Measurements from ENCODE around the gene GDE1. TPM values are rescaled to one million over a fixed set of nuclear protein-coding genes. Genes with fewer than 3 reads are reported as not detected.

GDE1 gene
- total RNA-seq, 1 donor from 2014 or later: 31.2 TPM

- Histone ChIP-seq H3K9me3 (no peaks in the 10 kb centered on the region), H3K27ac (no peak overlapping the region), H3K36me3 (peaks cover 0 to 30% of the 10 kb centered on the region in 2 donors), H3K27me3 (no peaks in the 10 kb centered on the region), H3K4me1 (peaks cover 43% of the 10 kb centered on the region), H3K4me3 (no peak overlapping the region)
- DNase-seq (ENCODE audit: extremely low spot score in 2 of 2): no peak
- intact Hi-C loops (cut with DNase I): no loop called here
- TF ChIP-seq POLR2AphosphoS5 (IDR thresholded peaks at IDR 0.05; ENCODE audit: insufficient read depth in 1 of 2, low read depth in 1 of 2): no peak
- TF ChIP-seq CTCF (IDR thresholded peaks at IDR 0.05): no peak
- TF ChIP-seq POLR2A (IDR thresholded peaks at IDR 0.05): no peak
Observed at GRCh38 chr16:19518388-19518787, 3.5 kb downstream of the GDE1 start.

GRCh38 chr16:19517424-19518089 lies 4.3 kb downstream of the GDE1 start:
- no peak for DNase-seq (ENCODE audit: extremely low spot score in 2 of 2)
- Histone ChIP-seq H3K4me3 (no peak overlapping the region), H3K4me1 (peaks cover 36% of the 10 kb centered on the region), H3K36me3 (peaks cover 0 to 30% of the 10 kb centered on the region in 2 donors), H3K27me3 (no peaks in the 10 kb centered on the region), H3K27ac (no peak overlapping the region), H3K9me3 (no peaks in the 10 kb centered on the region)
- peak in 1 of 2 donors; percentile 49 for TF ChIP-seq POLR2AphosphoS5 (IDR thresholded peaks at IDR 0.05; ENCODE audit: insufficient read depth in 1 of 2, low read depth in 1 of 2)
- TF ChIP-seq CTCF (IDR thresholded peaks at IDR 0.05): no peak
- TF ChIP-seq POLR2A (IDR thresholded peaks at IDR 0.05): no peak
- intact Hi-C loops (cut with DNase I): no loop called here

GRCh38 chr16:19515757-19516156 lies 6.1 kb downstream of the GDE1 start:
- no peak overlapping the region for H3K27ac ChIP-seq
- H3K4me1 ChIP-seq: peaks cover 24% of the 10 kb centered on the region
- no peaks in the 10 kb centered on the region for H3K9me3 ChIP-seq
- H3K36me3 ChIP-seq: peaks cover 0 to 30% of the 10 kb centered on the region in 2 donors
- no peak for DNase-seq (ENCODE audit: extremely low spot score in 2 of 2)
- intact Hi-C loops (cut with DNase I): no loop called here
- TF ChIP-seq CTCF (IDR thresholded peaks at IDR 0.05) (no peak), POLR2AphosphoS5 (IDR thresholded peaks at IDR 0.05; ENCODE audit: insufficient read depth in 1 of 2, low read depth in 1 of 2) (no peak), POLR2A (IDR thresholded peaks at IDR 0.05) (no peak)
- no peak overlapping the region for H3K4me3 ChIP-seq
- H3K27me3 ChIP-seq: no peaks in the 10 kb centered on the region

GRCh38 chr16:19513377-19514053 lies 8.4 kb downstream of the GDE1 start:
- no peak for DNase-seq (ENCODE audit: extremely low spot score in 2 of 2)
- no peaks in the 10 kb centered on the region for H3K27me3 ChIP-seq
- TF ChIP-seq CTCF (IDR thresholded peaks at IDR 0.05): no peak
- TF ChIP-seq POLR2A (IDR thresholded peaks at IDR 0.05): no peak
- TF ChIP-seq POLR2AphosphoS5 (IDR thresholded peaks at IDR 0.05; ENCODE audit: insufficient read depth in 1 of 2, low read depth in 1 of 2): no peak
- H3K36me3 ChIP-seq: peaks cover 0 to 41% of the 10 kb centered on the region in 2 donors
- intact Hi-C loops (cut with DNase I): no loop called here
- no peaks in the 10 kb centered on the region for H3K9me3 ChIP-seq
- no peak overlapping the region for H3K4me3 ChIP-seq
- peaks cover 10% of the 10 kb centered on the region for H3K4me1 ChIP-seq
- H3K27ac ChIP-seq: no peak overlapping the region

- Histone ChIP-seq H3K27ac (no peak overlapping the region), H3K4me1 (no peaks in the 10 kb centered on the region), H3K9me3 (no peaks in the 10 kb centered on the region), H3K4me3 (no peak overlapping the region), H3K27me3 (no peaks in the 10 kb centered on the region), H3K36me3 (peaks cover 0 to 47% of the 10 kb centered on the region in 2 donors)
- no peak for TF ChIP-seq CTCF (IDR thresholded peaks at IDR 0.05)
- no peak for TF ChIP-seq POLR2AphosphoS5 (IDR thresholded peaks at IDR 0.05; ENCODE audit: insufficient read depth in 1 of 2, low read depth in 1 of 2)
- TF ChIP-seq POLR2A (IDR thresholded peaks at IDR 0.05): no peak
- intact Hi-C loops (cut with DNase I): no loop called here
- no peak for DNase-seq (ENCODE audit: extremely low spot score in 2 of 2)
Observed at GRCh38 chr16:19512297-19512696, 9.6 kb downstream of the GDE1 start.

Data from vagina (tissue), 2 donors.